WTC11 (cell line): ENCODE measurements around the gene BORCS5. TPM values are rescaled to one million over a fixed set of nuclear protein-coding genes. Genes with fewer than 3 reads are reported as not detected.

ENCODE experiments used
- ATAC-seq: fragments of 200-7000 bp; cut with Tn5 transposase; 2 replicates; pipeline ENCODE4 v1.10.0; 2021; ENCODE audit warnings: mild to moderate bottlenecking, moderate library complexity
- CTCF ChIA-PET: fragments of 300-600 bp; sonication (Branson Sonifier 250); formaldehyde crosslinking; loops from one replicate; lab custom pipeline; 2021; ENCODE audit warnings: antibody characterized with exemption; lab: Charles Lee
- POLR2A ChIA-PET: fragments of 350-600 bp; sonication (Branson Sonifier 250); formaldehyde crosslinking; loops from one replicate; lab custom pipeline; 2021; ENCODE audit warnings: antibody characterized with exemption; lab: Charles Lee
- DNase-seq: peaks from one replicate; pipeline ENCODE4 v3.0.0; 2021; ENCODE audit warnings: low spot score
- H3K27ac Mint-ChIP-seq: 2 replicates; pipeline ENCODE4 v1.8.0; 2021; ENCODE audit warnings: mixed read lengths
- H3K27me3 Mint-ChIP-seq: 2 replicates; pipeline ENCODE4 v1.8.0; 2021; ENCODE audit warnings: low read depth, mild to moderate bottlenecking, moderate library complexity, mixed read lengths
- H3K36me3 Mint-ChIP-seq: 2 replicates; pipeline ENCODE4 v1.8.0; 2021; ENCODE audit warnings: mixed read lengths
- H3K4me1 Mint-ChIP-seq: 2 replicates; pipeline ENCODE4 v1.8.0; 2022; ENCODE audit warnings: mixed read lengths
- H3K4me3 Mint-ChIP-seq: 2 replicates; pipeline ENCODE4 v1.8.0; 2021; ENCODE audit warnings: mild to moderate bottlenecking, moderate library complexity, mixed read lengths
- H3K9me3 Mint-ChIP-seq: 2 replicates; pipeline ENCODE4 v1.8.0; 2021; ENCODE audit warnings: mixed read lengths
- ATF1 ChIP-seq: sonication (generic); formaldehyde crosslinking; IDR thresholded peaks from 2 replicates; pipeline ENCODE4 v1.8.1; 2023; ENCODE audit warnings: mild to moderate bottlenecking, moderate library complexity, missing genetic modification reagents
- ATF6 ChIP-seq: sonication (generic); formaldehyde crosslinking; IDR thresholded peaks from 2 replicates; pipeline ENCODE4 v1.8.1; 2023; ENCODE audit warnings: mild to moderate bottlenecking, missing genetic modification reagents
- CDX4 ChIP-seq: fragments of 250-450 bp; sonication (Bioruptor Pico); IDR thresholded peaks from 2 replicates; pipeline ENCODE4 v1.9.0; 2021; ENCODE audit warnings: moderate library complexity, mild to moderate bottlenecking, inconsistent platforms, borderline replicate concordance
- CREB1 ChIP-seq: sonication (generic); formaldehyde crosslinking; IDR thresholded peaks from 2 replicates; pipeline ENCODE4 v1.8.0; 2023; ENCODE audit warnings: mild to moderate bottlenecking, missing genetic modification reagents
- FOXK1 ChIP-seq: sonication (generic); formaldehyde crosslinking; IDR thresholded peaks from 2 replicates; pipeline ENCODE4 v1.8.0; 2022; ENCODE audit warnings: mild to moderate bottlenecking, moderate library complexity, missing genetic modification reagents
- GABPB1 ChIP-seq: sonication (generic); formaldehyde crosslinking; IDR thresholded peaks from 2 replicates; pipeline ENCODE4 v1.8.1; 2023; ENCODE audit warnings: mild to moderate bottlenecking, missing genetic modification reagents
- GTF2I ChIP-seq: fragments of 250-450 bp; sonication (Bioruptor Pico); conservative IDR thresholded peaks from 2 replicates; pipeline ENCODE4 v1.4.0; 2021; ENCODE audit warnings: mild to moderate bottlenecking
- HMGXB4 ChIP-seq: sonication (generic); formaldehyde crosslinking; IDR thresholded peaks from 2 replicates; pipeline ENCODE4 v1.8.1; 2023; ENCODE audit warnings: mild to moderate bottlenecking, moderate library complexity, missing genetic modification reagents
- KAT7 ChIP-seq: sonication (generic); formaldehyde crosslinking; IDR thresholded peaks from 2 replicates; pipeline ENCODE4 v1.8.1; 2023; ENCODE audit warnings: missing genetic modification reagents, mild to moderate bottlenecking, borderline replicate concordance
- MAX ChIP-seq: sonication (generic); formaldehyde crosslinking; IDR thresholded peaks from 2 replicates; pipeline ENCODE4 v1.8.0; 2022; ENCODE audit warnings: mild to moderate bottlenecking, missing genetic modification reagents
- NFATC4 ChIP-seq: fragments of 250-450 bp; sonication (Bioruptor Pico); IDR thresholded peaks from 2 replicates; pipeline ENCODE4 v1.9.0; 2021; ENCODE audit warnings: mild to moderate bottlenecking
- NFYB ChIP-seq: sonication (generic); formaldehyde crosslinking; conservative IDR thresholded peaks from 2 replicates; pipeline ENCODE4 v1.8.0; 2022; ENCODE audit warnings: low read depth, missing genetic modification reagents
- NR3C1 ChIP-seq: sonication (generic); formaldehyde crosslinking; conservative IDR thresholded peaks from 2 replicates; pipeline ENCODE4 v1.8.1; 2023; ENCODE audit warnings: low read depth, mild to moderate bottlenecking, missing genetic modification reagents
- SMAD3 ChIP-seq: sonication (generic); formaldehyde crosslinking; IDR thresholded peaks from 2 replicates; pipeline ENCODE4 v1.8.0; 2022; ENCODE audit warnings: missing genetic modification reagents, mild to moderate bottlenecking, borderline replicate concordance
- SMAD4 ChIP-seq: sonication (generic); formaldehyde crosslinking; IDR thresholded peaks from 2 replicates; pipeline ENCODE4 v1.8.0; 2022; ENCODE audit warnings: mild to moderate bottlenecking, missing genetic modification reagents
- SP1 ChIP-seq: sonication (generic); formaldehyde crosslinking; conservative IDR thresholded peaks from 2 replicates; pipeline ENCODE4 v1.8.1; 2022; ENCODE audit warnings: missing genetic modification reagents
- ZBTB21 ChIP-seq: sonication (generic); formaldehyde crosslinking; IDR thresholded peaks from 2 replicates; pipeline ENCODE4 v1.8.1; 2023; ENCODE audit warnings: mild to moderate bottlenecking, missing genetic modification reagents, borderline replicate concordance
- ZBTB43 ChIP-seq: sonication (generic); formaldehyde crosslinking; IDR thresholded peaks from 2 replicates; pipeline ENCODE4 v1.8.1; 2023; ENCODE audit warnings: mild to moderate bottlenecking, missing genetic modification reagents
- ZMAT4 ChIP-seq: fragments of 250-450 bp; sonication (Bioruptor Pico); IDR thresholded peaks from 2 replicates; pipeline ENCODE4 v1.9.0; 2021; ENCODE audit warnings: mild to moderate bottlenecking
- ZNF121 ChIP-seq: sonication (generic); formaldehyde crosslinking; IDR thresholded peaks from 2 replicates; pipeline ENCODE4 v1.8.0; 2023; ENCODE audit warnings: missing genetic modification reagents
- ZNF219 ChIP-seq: sonication (generic); formaldehyde crosslinking; IDR thresholded peaks from 2 replicates; pipeline ENCODE4 v1.8.0; 2023; ENCODE audit warnings: missing genetic modification reagents, mild to moderate bottlenecking, borderline replicate concordance
- ZNF263 ChIP-seq: sonication (generic); formaldehyde crosslinking; IDR thresholded peaks from 2 replicates; pipeline ENCODE4 v1.8.1; 2022; ENCODE audit warnings: low read depth, mild to moderate bottlenecking, moderate library complexity, missing genetic modification reagents
- ZNF425 ChIP-seq: fragments of 250-450 bp; sonication (Bioruptor Pico); conservative IDR thresholded peaks from 2 replicates; pipeline ENCODE4 v1.9.0; 2021; ENCODE audit warnings: mild to moderate bottlenecking
- total RNA-seq: library from RNA; stranded (reverse); gene quantifications from 3 replicates; pipeline ENCODE4 v1.2.3, GENCODE V29; 2021

The BORCS5 gene
- total RNA-seq, 1 experiment from 2014 or later = 16.4 TPM

- no peak for ATAC-seq
- H3K9me3 Mint-ChIP-seq = no peaks in the 10 kb centered on the region
- H3K27ac Mint-ChIP-seq = no peak overlapping the region
- DNase-seq = no peak
- POLR2A ChIA-PET = no interaction called here
- TF ChIP-seq SMAD4 (CRISPR knock-in tag) (no peak), ZNF425 (CRISPR knock-in tag) (no peak), ATF6 (CRISPR knock-in tag) (no peak), SMAD3 (CRISPR knock-in tag) (no peak), ZBTB21 (CRISPR knock-in tag) (no peak), NFYB (CRISPR knock-in tag) (no peak), ATF1 (CRISPR knock-in tag) (no peak), ZNF219 (no peak)
- CTCF ChIA-PET = no interaction called here
- no peak overlapping the region for H3K4me3 Mint-ChIP-seq
- H3K27me3 Mint-ChIP-seq = no peaks in the 10 kb centered on the region
- peaks cover 13% of the 10 kb centered on the region for H3K4me1 Mint-ChIP-seq
- no peaks in the 10 kb centered on the region for H3K36me3 Mint-ChIP-seq
Observed at GRCh38 chr12:12315838-12316237, 41.0 kb upstream of the BORCS5 start.

- H3K27ac Mint-ChIP-seq = peak overlapping the region; percentile 39
- TF ChIP-seq NR3C1 (CRISPR knock-in tag) = no peak
- no peak for TF ChIP-seq CREB1 (CRISPR knock-in tag)
- TF ChIP-seq CDX4 (CRISPR knock-in tag) = no peak
- TF ChIP-seq MAX (CRISPR knock-in tag) = no peak
- no peak for TF ChIP-seq FOXK1 (CRISPR knock-in tag)
- no peak for TF ChIP-seq ZMAT4 (CRISPR knock-in tag)
- no peak for TF ChIP-seq ZNF425 (CRISPR knock-in tag)
- TF ChIP-seq NFATC4 (CRISPR knock-in tag) = no peak
- no peak for TF ChIP-seq GABPB1 (CRISPR knock-in tag)
- TF ChIP-seq ZNF263 (CRISPR knock-in tag) = no peak
- no peak for TF ChIP-seq SP1 (CRISPR knock-in tag)
- no peak for TF ChIP-seq ZBTB43
- TF ChIP-seq HMGXB4 (CRISPR knock-in tag) = no peak
- TF ChIP-seq ZNF121 (CRISPR knock-in tag) = no peak
- TF ChIP-seq GTF2I (CRISPR knock-in tag) = no peak
- TF ChIP-seq KAT7 (CRISPR knock-in tag) = no peak
Observed at GRCh38 chr12:12319451-12320183, 37.3 kb upstream of the BORCS5 start.

More at GRCh38 chr12:12319451-12320183, 37.3 kb upstream of the BORCS5 start:
- ATAC-seq (peak; percentile 76), DNase-seq (no peak)
- Mint-ChIP-seq H3K9me3 (peaks cover 13% of the 10 kb centered on the region), H3K36me3 (peaks cover 6% of the 10 kb centered on the region), H3K4me1 (peaks cover 16% of the 10 kb centered on the region), H3K4me3 (peak overlapping the region; percentile 28; the same call in 1 of the 2 replicates), H3K27me3 (no peaks in the 10 kb centered on the region)
- POLR2A ChIA-PET = interaction anchor here (0.7 kb wide), 1 partner anchor 12 kb away, joined by 3 read pairs; no protein-coding TSS in a partner anchor
- CTCF ChIA-PET = interaction anchor here (0.6 to 2.6 kb wide), 5 partner anchors 8 to 311 kb away, joined by 3 to 10 read pairs (median 4); partner anchors contain the start of gene MANSC1
